Measurements from ENCODE around the gene YPEL4. TPM values are rescaled to one million over a fixed set of nuclear protein-coding genes. Genes with fewer than 3 reads are reported as not detected.
A peak's percentile ranks its signal among the peaks of the same experiment; 100 is the strongest.

The YPEL4 gene
- total RNA-seq, 1 donor from 2014 or later, result 6.9 TPM

GRCh38 chr11:57648801-57649735 is 644 bp downstream of the YPEL4 start:
- intact Hi-C loops (cut with DNase I), result no loop called here
- H3K4me3 ChIP-seq, result peak overlapping the region; percentile 49
- H3K4me1 ChIP-seq, result peaks cover 44% of the 10 kb centered on the region
- TF ChIP-seq CTCF (IDR thresholded peaks at IDR 0.05), result no peak
- DNase-seq (no peak), ATAC-seq (no peak)
- no peaks in the 10 kb centered on the region for H3K9me3 ChIP-seq
- H3K27me3 ChIP-seq, result peaks cover 18% of the 10 kb centered on the region
- no peaks in the 10 kb centered on the region for H3K36me3 ChIP-seq
- no peak overlapping the region for H3K27ac ChIP-seq

GRCh38 chr11:57647960-57648800 is 1.5 kb downstream of the YPEL4 start:
- intact Hi-C loops (cut with DNase I), result no loop called here
- peak; percentile 51 for ATAC-seq
- DNase-seq, result peak; percentile 80

GRCh38 chr11:57647372-57647771 is 2.3 kb downstream of the YPEL4 start:
- Histone ChIP-seq H3K4me3 (no peak overlapping the region), H3K4me1 (peaks cover 44% of the 10 kb centered on the region), H3K27me3 (peaks cover 18% of the 10 kb centered on the region), H3K9me3 (no peaks in the 10 kb centered on the region), H3K27ac (no peak overlapping the region), H3K36me3 (no peaks in the 10 kb centered on the region)
- ATAC-seq (no peak), DNase-seq (no peak)
- no peak for TF ChIP-seq CTCF (IDR thresholded peaks at IDR 0.05)
- intact Hi-C loops (cut with DNase I), result no loop called here

More at GRCh38 chr11:57647960-57648800, 1.5 kb downstream of the YPEL4 start:
- Histone ChIP-seq H3K36me3 (no peaks in the 10 kb centered on the region), H3K27ac (no peak overlapping the region), H3K9me3 (no peaks in the 10 kb centered on the region), H3K4me1 (peaks cover 44% of the 10 kb centered on the region), H3K27me3 (peaks cover 18% of the 10 kb centered on the region), H3K4me3 (peak overlapping the region; percentile 49)
- TF ChIP-seq CTCF (IDR thresholded peaks at IDR 0.05), result no peak

- H3K27ac ChIP-seq, result no peak overlapping the region
Measured at GRCh38 chr11:57646799-57647303, 2.9 kb downstream of the YPEL4 start.

More at GRCh38 chr11:57646799-57647303, 2.9 kb downstream of the YPEL4 start:
- no peak for TF ChIP-seq CTCF (IDR thresholded peaks at IDR 0.05)
- intact Hi-C loops (cut with DNase I), result no loop called here
- Histone ChIP-seq H3K36me3 (no peaks in the 10 kb centered on the region), H3K27me3 (peaks cover 18% of the 10 kb centered on the region), H3K4me1 (peaks cover 44% of the 10 kb centered on the region), H3K9me3 (no peaks in the 10 kb centered on the region), H3K4me3 (no peak overlapping the region)
- no peak for DNase-seq
- no peak for ATAC-seq
